Measurements from ENCODE around the gene UBE2Z. TPM values are rescaled to one million over a fixed set of nuclear protein-coding genes. Genes with fewer than 3 reads are reported as not detected.
"Not testable (repeated sequence)": the region's sequence is repeated elsewhere in the genome, so short reads cannot be mapped to it uniquely, and the experiment has no call there.

UBE2Z gene
- total RNA-seq, 1 donor: 120 TPM

- TF ChIP-seq CTCF (IDR thresholded peaks at IDR 0.05; ENCODE audit: insufficient read depth, low read depth, low read length): no peak
- no peak overlapping the region for H3K4me3 ChIP-seq (ENCODE audit: low read depth, low read length)
- peak; percentile 49 for DNase-seq (ENCODE audit: low read depth)
These were observed 36.5 kb upstream of the UBE2Z start for GRCh38 chr17:48871551-48872351.

- H3K4me3 ChIP-seq (ENCODE audit: low read depth, low read length); DNase-seq (ENCODE audit: low read depth): not testable (repeated sequence)
These were observed 35.8 kb upstream of the UBE2Z start for GRCh38 chr17:48872409-48872808.

- peak; percentile 86 for DNase-seq (ENCODE audit: low read depth)
- H3K4me3 ChIP-seq (ENCODE audit: low read depth, low read length): no peak overlapping the region
- no peak for TF ChIP-seq CTCF (IDR thresholded peaks at IDR 0.05; ENCODE audit: insufficient read depth, low read depth, low read length)
These were observed 35.0 kb upstream of the UBE2Z start for GRCh38 chr17:48873209-48873608.

GRCh38 chr17:48873696-48874443 lies 34.3 kb upstream of the UBE2Z start:
- no peak overlapping the region for H3K4me3 ChIP-seq (ENCODE audit: low read depth, low read length)
- no peak for DNase-seq (ENCODE audit: low read depth)
- TF ChIP-seq CTCF (IDR thresholded peaks at IDR 0.05; ENCODE audit: insufficient read depth, low read depth, low read length): no peak

- DNase-seq (ENCODE audit: low read depth): peak; percentile 75
- peak; percentile 98 for TF ChIP-seq CTCF (IDR thresholded peaks at IDR 0.05; ENCODE audit: insufficient read depth, low read depth, low read length)
These were observed 29.0 kb upstream of the UBE2Z start for GRCh38 chr17:48878920-48879898.

GRCh38 chr17:48882272-48882671 lies 25.9 kb upstream of the UBE2Z start:
- H3K4me3 ChIP-seq (ENCODE audit: low read depth, low read length): no peak overlapping the region
- TF ChIP-seq CTCF (IDR thresholded peaks at IDR 0.05; ENCODE audit: insufficient read depth, low read depth, low read length): no peak
- DNase-seq (ENCODE audit: low read depth): no peak

More at GRCh38 chr17:48878920-48879898, 29.0 kb upstream of the UBE2Z start:
- H3K4me3 ChIP-seq (ENCODE audit: low read depth, low read length): no peak overlapping the region

All from fibroblast of villous mesenchyme (primary cell).